Midbrain (tissue), 1 donor: ENCODE measurements around the gene FAM110A.
"Not testable (repeated sequence)": the region's sequence is repeated elsewhere in the genome, so short reads cannot be mapped to it uniquely, and the experiment has no call there.

Experiments used
- DNase-seq: peaks from one replicate; lab custom pipeline; 2025; lab: John Stamatoyannopoulos, UW

FAM110A gene

DNA sequence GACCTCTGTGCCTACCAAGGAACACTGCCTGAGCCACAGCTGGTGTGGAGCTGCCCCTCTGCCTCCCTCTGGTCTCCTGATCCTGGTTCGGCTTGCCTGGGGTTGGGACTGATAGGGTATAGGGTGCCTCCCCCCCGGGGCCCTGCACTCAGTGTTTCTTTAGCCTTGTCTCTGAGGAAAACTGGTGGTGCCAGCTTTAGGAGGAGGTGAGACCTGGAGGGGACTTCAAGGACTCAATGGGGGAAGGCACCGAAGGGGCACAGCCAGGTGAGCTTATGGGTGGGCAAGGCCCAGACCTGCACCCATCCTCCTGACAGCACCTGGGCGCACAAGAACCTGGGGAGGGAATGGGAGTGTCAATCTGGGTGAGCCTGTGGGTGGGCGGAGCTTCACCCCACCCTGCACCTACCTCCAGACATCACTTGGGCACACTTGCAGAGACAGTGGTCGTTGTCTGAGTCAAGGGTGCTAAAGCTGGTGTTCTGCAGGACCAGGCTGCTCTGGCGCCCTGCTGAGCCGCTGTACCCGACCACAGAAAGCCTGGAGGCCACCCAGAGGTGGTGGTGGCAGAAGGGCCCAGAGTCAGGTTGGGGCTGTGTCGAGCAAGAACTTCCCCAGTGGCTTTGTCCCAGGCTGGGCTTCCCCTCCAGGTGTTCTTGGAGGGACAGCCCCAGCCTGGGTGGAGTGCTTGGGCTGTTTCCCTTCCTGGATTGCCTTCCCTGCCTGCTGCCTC, 40.5 kb downstream of the FAM110A start:
- no peak for DNase-seq

DNA sequence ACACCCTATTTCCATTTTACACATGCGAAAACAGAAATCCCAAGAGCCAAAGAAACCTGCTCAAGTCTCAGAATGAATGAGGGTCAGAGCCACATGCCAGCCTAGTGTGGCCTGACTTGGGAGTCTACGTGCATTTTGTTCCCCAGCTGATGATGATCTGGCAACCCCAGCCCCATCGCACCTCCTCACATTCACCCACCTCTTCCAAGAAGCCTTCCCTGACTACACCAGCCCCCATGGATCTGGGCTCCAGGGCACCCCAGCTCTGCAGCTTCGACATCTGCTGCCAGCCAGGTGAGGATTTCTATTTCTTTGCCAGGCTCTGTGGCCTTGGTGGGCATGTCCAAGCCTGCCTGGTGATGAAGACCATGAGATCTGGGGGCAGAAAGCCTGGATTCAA, 41.6 kb downstream of the FAM110A start:
- DNase-seq, result no peak

GRCh38 chr20:877814-878213, 44.3 kb downstream of the FAM110A start:
- DNase-seq, result no peak

- no peak for DNase-seq
Measured at GRCh38 chr20:878511-879307, 45.2 kb downstream of the FAM110A start.

GRCh38 chr20:879626-880025, 46.1 kb downstream of the FAM110A start:
- DNase-seq, result no peak

DNA sequence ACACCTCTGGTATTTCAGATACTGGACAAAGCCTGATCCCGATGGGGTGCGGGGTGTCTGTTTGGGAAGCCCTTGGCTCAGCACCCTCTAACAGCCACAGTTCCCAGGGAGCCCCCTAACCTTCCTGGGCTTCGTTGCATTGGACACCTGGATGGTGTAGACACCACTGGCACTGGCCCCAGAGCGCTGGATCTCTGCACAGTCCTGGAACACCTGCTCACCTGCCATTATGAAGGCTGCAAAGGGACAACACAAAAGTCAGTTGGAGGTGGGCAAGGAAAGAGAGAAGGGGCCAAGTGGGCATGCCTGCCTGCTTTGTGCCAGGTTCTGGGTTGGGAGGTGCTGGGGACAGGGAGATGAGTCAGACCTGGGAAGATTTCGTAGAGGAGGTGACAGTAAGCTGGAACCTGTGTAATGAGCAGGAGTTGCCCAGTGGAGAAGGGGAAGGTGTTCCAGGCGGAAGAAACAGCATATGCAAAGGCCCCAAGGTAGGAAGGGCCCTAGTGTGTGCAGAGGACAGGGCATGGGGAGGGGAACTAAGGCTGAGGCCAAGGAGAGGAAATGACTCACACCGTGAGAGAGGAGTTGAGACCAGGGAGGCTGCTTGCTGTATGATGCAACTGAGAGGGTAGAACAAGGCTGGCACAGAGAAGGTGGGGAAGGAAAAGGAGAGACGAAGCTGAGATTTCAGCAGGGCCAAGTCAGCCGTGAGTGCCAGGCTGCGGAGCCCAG, 47.7 kb downstream of the FAM110A start:
- no peak for DNase-seq

DNA sequence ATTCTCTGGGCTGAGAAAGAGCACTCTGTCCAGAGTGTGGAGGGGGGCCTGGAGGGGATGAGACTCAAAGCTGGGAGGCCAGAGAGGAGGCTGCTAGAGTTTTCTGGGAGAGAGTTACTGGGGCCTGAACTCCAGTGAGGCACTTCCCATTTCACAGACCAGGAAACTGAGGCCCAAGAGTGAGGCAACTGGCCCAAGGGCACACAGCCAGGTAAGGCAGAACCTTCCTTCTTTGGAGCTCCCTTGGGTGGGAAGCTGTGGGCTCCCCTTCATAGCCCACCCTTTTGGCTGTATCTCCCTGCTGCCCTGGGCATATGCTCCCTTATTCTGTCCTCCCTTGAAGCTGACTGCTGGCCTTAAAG, 48.2 kb downstream of the FAM110A start:
- DNase-seq, result no peak

DNA sequence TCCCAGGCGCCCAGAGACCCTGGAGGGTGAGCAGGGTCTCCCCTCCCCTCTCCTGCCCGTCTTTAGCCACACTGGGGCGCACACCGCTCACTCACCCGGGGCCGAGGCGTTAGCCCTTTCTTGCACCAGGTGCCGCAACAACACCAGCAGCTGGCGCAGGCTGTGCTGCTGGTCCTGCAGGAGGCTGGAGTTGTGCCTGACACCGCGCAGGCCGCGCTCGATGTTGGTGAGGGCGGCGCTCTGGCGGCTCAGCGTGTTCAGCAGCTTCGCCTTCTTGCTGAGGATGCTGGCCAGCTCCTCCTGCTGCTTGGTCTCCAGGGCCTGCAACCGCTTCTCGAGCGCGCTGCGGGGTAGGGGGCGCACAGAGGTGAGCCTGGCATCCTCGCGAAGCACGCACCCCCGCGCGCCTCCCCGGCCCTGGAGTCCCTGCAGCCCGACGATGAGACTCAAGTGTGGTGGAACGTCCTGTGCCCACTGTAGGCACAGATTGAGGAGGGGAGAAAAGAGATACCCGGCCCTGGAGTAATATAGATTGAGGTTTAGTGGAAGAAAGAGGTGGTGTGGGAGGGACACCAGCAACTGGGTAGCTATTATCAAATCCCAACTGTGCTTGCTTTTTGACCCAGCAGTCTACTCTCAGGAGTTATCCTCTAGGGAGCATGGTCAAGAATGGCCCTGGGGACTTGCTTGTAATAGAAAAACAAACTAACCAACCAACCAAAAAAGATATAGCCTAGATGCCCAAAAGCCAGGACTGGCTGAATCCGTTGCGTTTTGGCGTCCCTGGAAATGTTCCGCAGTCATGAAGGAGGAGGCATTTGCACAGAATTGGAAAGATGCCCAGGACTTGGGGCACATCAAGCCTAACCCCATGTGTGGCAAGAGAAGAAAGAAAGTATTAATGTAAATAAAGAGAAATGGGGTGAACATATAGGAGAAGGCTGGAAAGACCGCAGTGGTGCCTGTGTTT, 51.8 kb downstream of the FAM110A start:
- DNase-seq, result peak; percentile 54

DNA sequence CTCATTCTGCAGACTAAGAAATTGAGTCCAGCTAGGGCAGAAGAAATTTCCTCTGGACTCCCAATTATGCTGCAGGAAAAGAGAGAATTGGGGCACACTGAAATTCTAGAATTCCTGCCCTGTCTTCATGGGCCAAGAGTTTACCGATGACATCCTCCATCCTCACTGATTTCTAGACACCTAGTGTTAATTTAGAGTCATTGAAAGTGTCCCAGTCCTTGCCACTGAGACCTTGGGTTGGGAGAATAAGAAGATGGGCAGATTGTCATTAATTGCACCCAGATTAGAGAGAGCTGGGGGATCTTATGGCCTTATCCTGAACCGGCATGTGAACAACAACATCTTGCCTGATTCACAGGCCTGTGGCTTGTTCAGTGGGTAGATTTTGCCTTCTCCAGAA, 53.6 kb downstream of the FAM110A start:
- DNase-seq, result no peak

DNA sequence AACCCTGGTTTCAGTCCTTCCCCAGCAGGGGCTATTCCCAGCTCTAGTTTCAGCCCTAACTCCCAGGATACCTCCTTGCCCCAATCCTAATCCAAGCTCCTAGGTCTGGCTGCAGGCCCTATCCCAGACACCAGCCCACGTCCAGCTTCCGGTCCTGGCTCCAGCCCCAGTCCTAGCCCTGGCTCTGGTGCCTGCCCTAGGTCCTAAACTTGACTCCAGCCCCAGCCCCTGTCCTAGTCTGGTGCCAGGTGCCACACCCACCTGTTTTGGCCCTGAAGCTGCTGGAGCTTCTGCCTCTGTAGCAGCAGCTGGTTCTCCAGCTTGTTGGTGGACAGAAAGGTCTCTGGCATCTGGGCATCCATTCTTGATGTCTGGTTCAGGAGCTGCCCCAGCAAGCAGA, 54.5 kb downstream of the FAM110A start:
- DNase-seq, result no peak

DNA sequence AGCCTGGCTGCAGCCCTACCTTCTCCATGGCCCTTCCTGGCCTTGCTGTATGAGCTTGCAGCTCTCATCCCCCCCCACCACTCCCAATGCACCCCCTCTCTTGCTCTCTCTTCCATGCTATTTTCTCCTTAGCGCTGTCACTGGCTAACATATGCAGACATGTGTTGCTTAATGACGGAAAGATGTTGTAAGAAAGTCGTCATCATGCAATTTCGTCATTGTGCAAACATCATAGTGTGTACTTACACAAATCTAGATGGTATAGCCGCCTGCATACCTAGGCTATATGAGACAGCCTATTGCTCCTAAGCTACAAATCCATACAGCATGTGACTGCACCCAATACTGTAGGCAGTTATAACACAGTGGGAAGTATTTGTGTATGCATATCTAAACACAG, 55.6 kb downstream of the FAM110A start:
- no peak for DNase-seq

GRCh38 chr20:889932-890463, 56.5 kb downstream of the FAM110A start:
- no peak for DNase-seq

- DNase-seq, result no peak
Measured at GRCh38 chr20:890666-891057, 57.1 kb downstream of the FAM110A start.

DNA sequence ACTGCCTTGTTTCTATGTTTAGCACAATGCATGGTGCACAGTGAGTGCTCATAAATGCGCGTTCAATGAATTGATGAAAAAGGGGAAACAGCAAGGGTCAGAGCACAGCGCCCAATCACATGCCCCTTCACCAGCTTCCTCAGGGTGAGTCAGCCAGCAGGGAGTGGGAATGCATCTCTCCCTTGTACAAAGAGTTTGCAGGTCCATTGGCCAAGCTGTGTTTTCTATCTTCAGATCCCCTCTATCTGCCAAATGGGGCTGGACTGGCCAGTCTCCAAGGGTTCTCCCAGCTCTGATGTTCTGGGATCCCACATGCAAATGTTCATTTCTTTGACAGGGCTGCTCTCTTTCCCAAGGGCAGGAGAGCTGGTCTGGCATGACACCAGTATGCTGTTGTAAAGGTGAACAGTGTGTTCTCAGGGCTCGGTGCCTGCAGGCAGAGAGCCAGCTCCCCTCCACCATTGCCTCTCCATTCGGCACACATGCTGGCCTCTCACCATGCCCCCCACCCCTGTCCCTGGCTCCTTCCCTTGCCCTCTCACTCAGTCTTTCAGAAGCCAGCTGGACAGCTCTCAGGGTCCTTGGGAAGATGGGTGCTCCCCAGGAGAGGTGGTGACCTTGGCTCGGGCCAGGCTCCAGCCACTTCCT, 57.7 kb downstream of the FAM110A start:
- DNase-seq, result peak; percentile 73

GRCh38 chr20:891706-892080, 58.2 kb downstream of the FAM110A start:
- peak; percentile 29 for DNase-seq

GRCh38 chr20:892371-892770, 58.9 kb downstream of the FAM110A start:
- not testable (repeated sequence) for DNase-seq
